A549 (cell line): ENCODE results near the gene LARGE1.

Experiments
- RNF2 ChIP-seq: fragments of 200-600 bp; sonication (generic); IDR thresholded peaks from 2 replicates; pipeline ENCODE4 v1.6.1; 2016; ENCODE audit warnings: low read depth, mild to moderate bottlenecking, antibody characterized with exemption, moderate library complexity, borderline replicate concordance
- TF ChIP-seq, protein P1 (sequence below): fragments of >200 bp; sonication (Bioruptor Twin); formaldehyde crosslinking; IDR thresholded peaks from 3 replicates; pipeline ENCODE4 v1.5.1; 2016
- TF ChIP-seq, protein P2 (sequence below): fragments of 150-350 bp; IDR thresholded peaks from 2 replicates; pipeline ENCODE4 v1.6.1; 2014; ENCODE audit warnings: low read depth, mild to moderate bottlenecking, low read length

DNA sequence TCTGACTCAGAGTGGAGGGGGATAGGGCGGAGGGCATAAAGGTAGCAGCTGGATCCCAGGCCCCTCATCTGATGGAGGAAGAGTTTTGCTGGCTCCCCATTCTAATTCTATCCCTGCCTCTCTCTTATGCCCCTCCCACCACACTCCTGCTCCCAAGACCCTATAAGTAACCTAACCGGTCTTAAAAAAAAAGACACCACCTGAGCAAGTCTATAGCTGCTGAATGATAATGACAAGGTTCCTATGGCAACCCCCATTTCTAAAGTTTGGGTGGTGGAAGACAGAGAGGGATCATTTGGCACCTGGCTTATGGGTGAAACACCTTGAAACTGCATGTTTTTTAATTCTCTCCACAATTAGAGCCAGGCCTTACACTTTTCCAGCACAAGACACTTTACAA is 69.6 kb downstream of the LARGE1 start:
- TF ChIP-seq, protein P1, sequence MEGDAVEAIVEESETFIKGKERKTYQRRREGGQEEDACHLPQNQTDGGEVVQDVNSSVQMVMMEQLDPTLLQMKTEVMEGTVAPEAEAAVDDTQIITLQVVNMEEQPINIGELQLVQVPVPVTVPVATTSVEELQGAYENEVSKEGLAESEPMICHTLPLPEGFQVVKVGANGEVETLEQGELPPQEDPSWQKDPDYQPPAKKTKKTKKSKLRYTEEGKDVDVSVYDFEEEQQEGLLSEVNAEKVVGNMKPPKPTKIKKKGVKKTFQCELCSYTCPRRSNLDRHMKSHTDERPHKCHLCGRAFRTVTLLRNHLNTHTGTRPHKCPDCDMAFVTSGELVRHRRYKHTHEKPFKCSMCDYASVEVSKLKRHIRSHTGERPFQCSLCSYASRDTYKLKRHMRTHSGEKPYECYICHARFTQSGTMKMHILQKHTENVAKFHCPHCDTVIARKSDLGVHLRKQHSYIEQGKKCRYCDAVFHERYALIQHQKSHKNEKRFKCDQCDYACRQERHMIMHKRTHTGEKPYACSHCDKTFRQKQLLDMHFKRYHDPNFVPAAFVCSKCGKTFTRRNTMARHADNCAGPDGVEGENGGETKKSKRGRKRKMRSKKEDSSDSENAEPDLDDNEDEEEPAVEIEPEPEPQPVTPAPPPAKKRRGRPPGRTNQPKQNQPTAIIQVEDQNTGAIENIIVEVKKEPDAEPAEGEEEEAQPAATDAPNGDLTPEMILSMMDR, result no peak
- TF ChIP-seq, protein P2, sequence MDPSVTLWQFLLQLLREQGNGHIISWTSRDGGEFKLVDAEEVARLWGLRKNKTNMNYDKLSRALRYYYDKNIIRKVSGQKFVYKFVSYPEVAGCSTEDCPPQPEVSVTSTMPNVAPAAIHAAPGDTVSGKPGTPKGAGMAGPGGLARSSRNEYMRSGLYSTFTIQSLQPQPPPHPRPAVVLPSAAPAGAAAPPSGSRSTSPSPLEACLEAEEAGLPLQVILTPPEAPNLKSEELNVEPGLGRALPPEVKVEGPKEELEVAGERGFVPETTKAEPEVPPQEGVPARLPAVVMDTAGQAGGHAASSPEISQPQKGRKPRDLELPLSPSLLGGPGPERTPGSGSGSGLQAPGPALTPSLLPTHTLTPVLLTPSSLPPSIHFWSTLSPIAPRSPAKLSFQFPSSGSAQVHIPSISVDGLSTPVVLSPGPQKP, result no peak
- no peak for TF ChIP-seq RNF2
